Stimulated activated CD4-positive, alpha-beta T cell treated with anti-CD3 and anti-CD28 coated beads, Interleukin-2, amount 100 ng/mL, for 48 hours (primary cell): ENCODE data around the gene ELL.

Experiments used
- DNase-seq, 2 donors: peaks; one replicate each; pipeline ENCODE4 v3.0.0-alpha.2; 2020

The ELL gene

GRCh38 chr19:18431351-18432197, 90.3 kb downstream of the ELL start:
- DNase-seq, result no peak

GRCh38 chr19:18430417-18431144, 91.3 kb downstream of the ELL start:
- DNase-seq, result no peak

GRCh38 chr19:18429717-18430416, 92.0 kb downstream of the ELL start:
- no peak for DNase-seq

DNA sequence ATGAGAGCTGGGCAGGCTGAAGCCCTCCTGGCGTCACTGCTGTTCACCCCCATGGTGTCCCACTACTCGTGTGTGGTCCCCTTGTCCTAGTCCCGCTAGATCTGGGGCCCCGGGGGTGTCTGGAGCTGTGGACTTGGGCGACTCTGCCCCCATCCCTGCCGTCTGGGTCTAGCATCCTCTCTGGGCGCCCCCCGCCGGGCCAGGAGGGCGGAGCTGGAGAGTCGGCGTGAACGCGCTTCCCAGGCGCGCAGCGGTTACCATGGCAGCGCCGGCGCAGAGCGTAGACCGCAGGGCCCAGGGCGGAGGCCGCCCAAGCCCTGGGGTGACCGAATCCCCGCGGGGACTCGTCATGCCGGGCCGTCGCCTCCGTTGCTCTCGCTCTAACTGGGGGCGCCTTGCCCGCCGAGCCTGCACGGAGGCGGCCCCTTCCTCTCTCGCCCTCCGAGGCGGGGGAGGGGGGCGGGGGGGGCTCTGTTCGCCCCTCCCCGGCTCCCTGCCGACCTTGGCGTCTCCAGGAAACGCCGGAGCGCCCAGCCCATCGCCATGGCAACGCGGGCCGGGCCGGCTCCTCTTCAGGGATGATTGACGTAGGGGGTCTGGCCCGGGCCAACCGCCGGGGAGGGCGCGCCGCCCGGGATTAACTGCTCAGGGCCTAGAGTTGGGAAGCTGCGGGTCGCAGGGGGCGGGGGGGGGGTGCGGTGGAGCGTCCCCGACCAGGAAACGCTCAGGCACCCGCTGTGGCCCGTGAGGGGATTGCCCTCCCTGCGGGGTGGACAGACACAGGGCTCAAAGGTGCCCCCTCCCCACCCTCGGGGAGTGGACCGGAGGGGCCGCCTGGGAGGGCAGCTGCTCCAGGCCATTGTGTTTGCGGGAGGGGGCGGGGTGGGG, 92.8 kb downstream of the ELL start:
- DNase-seq, result peak; percentile 62 to 63

DNA sequence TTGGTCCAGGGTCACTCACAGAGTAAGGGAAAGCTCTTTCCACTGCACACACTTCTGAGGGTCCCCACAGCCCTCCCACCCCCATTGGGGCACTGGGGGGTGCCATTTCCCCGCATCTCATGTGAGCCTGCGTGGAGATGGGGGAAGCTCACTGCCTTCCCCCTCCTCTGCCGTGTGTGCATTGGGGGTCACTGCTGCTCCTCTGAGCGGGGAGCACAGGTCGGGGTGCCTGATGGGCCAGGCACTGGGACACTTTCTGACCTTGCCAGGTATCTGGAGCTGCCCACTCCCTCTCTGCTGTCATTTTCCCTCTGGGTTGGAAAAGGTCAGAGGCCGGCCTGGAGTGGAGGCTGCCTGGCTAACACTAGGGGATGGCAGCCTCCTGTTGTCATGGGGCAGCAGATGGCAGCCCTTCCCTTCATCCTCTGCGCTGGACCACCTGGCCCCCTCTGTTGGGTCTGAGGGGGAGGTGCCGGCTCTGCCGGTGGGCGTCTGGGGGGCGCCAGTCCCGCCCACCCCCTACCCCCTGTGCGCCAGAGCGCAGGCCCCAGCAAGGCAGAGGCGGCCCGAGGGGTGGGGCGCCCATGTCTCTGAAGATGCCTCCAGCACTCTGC, 93.6 kb downstream of the ELL start:
- no peak for DNase-seq

DNA sequence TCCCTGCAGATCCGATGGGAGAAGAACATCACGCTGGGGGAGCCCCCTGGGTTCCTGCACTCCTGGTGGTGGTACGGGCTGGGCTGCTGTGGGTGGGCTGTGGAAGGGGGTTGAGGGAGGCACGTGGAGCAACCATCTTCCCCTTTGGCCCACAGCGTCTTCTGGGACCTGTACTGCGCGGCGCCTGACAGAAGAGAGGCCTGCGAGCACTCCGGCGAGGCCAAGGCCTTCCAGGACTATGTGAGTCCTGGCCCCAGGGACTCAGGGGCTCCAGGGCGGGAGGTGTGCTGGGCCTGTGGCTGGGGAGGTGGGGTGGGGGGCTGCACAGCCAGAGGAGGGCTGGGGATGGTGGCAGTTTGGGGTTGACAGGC, 94.1 kb downstream of the ELL start:
- no peak for DNase-seq

- DNase-seq, result no peak
These were observed 94.7 kb downstream of the ELL start for GRCh38 chr19:18427080-18427742.

GRCh38 chr19:18426416-18426767, 95.5 kb downstream of the ELL start:
- no peak for DNase-seq

DNA sequence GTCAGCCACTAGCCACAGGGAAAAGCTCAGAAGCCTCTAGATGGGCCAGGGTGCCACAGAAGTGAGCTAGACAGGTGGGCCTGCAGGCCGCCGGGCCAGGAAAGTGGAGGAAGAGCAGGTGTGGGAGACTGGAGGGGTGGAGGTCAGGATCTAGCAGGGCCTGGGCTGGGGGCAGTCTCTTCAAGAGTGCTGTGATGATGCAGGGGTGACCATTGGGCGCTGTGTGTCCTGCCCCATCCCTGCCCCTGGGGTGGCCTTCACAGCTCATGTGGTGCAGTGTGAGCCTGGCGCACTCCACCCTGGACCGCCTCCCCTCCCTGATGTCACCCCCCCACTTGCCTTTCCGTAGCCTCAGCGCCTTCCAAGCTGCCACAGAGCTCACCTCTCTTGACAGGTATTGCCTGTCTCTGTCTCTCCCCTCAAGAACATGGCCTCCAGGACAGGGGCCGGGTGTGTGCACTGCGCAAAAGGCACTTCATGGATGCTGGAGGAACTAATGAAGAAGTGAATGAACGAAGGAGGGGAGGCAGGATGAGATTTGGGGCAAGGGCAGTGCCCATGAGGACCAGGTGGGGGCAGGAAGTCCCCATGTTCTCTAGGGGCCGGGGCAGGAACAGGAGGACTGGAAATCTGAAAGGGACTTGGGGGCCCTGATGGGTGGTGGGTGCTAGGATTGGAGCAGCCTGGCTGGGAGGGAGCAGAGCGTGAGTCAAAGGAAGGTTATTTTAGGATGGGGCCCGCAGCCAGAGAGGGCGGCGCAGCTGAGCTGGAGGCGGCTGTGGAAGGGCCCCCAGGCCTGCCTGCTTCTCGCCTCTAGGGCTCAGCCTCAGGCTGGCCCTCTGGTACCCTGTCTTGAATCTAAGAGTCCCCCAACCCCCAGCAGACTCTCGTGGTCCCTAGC, 96.1 kb downstream of the ELL start:
- no peak for DNase-seq

- DNase-seq, result no peak
These were observed 96.9 kb downstream of the ELL start for GRCh38 chr19:18424890-18425514.

- no peak for DNase-seq
These were observed 97.6 kb downstream of the ELL start for GRCh38 chr19:18424122-18424889.

DNA sequence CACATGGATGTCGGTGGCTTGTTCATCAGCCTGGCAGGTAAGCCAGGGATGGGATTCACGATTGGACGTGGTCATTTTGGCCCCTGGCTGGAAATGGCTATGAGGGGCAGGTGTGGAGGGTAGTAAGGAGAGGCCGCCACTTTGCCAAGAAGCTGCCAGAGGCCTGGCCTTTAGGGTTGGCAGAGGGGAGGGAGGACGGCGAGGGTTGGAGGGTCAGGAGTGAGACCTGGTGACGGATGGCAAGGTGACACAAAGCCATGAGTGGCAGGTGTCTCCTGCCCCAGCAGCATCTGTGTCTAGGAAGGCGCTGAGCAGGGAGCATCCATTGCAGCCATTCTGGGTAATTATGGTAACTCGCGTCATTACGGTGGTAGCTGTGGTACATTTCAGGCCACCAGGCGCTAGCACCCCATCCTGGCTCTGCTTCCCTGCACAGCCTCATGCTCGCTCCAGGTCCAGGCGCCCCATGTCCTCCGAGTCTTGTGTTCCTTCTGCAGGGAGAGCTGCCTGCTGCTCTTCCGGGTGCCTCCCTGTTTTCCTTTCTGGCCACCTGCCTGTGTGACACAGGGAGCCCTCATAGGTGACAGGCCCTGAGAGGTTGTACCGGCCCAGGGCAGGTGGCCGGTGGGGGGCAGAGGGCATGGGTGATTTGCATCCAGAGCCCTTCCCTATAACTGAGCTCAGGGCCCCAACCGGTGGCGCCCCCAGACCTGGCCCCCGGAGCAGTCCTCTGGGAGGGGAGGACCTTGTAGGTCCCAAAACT, 98.4 kb downstream of the ELL start:
- no peak for DNase-seq

DNA sequence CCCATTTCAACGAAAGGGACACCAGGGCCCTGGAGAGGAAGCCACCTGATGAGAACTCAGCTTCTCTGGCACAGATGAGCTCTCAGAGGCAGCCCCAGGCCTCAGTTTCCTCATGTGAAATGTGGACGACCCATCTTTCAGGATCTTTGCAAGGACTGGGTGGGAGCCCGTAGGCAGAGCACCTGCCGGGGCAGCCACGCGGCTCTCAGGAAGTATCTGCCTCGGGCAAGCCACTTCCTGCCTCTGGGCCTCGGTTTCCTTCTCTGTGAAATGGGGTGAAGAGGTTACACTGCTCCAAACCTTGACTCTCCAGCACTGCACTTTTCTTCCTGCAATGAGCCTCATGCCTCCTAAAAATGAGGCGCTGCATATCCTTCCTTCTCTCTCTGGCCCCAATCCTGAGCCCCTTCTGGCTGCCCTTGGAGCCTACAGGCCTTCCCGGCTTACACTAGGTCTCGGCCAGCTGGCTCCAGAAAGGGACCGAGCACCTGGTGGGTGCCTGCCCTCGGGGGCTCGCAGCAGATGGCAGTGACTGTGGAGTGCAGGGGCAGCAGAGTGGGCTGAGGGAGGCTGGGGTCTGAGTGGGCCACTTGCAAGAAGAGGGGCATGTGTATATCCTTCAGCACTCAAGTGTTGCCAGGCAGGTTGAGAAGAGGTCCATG, 99.2 kb downstream of the ELL start:
- DNase-seq, result no peak

GRCh38 chr19:18421371-18421959, 100.4 kb downstream of the ELL start:
- DNase-seq, result no peak

GRCh38 chr19:18420930-18421329, 100.9 kb downstream of the ELL start:
- no peak for DNase-seq

DNA sequence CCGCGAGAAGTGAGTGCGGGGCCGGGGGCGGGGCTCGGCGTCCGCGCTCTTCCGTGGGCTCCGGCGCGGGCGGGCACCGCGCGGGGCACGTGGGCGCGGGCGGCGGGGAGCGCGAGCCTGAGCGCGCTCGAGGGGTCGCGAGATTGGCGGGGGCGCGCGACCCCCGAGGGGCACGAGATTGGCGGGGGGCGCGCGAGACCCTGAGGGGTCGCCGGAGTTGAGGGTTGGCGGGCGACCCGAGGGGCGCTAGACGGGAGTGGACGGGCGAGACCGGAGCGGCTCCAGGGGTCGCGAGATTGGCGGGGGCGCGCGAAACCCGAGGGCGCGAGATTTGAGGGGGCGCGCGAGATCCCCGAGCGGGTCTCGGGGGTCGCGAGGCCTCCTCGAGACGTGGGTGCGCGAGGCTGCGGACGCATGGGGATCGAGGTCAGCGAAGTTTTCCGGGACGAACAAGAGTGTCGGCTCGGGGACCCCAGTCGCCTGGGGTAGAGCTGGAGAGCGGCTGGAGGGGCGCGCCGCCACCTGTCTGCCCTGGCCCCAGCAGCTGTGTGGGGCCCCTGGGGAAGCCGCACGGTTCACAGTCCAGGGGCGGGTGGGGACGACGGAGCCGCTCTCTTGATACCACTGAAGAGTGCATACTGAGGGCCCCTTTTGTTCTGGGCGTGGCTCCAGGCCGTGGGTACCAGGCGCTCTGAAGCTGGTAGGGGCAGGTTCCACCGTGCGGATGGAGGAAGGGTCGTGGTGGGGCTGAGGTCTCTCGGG, 102.0 kb downstream of the ELL start:
- DNase-seq, result no peak

DNA sequence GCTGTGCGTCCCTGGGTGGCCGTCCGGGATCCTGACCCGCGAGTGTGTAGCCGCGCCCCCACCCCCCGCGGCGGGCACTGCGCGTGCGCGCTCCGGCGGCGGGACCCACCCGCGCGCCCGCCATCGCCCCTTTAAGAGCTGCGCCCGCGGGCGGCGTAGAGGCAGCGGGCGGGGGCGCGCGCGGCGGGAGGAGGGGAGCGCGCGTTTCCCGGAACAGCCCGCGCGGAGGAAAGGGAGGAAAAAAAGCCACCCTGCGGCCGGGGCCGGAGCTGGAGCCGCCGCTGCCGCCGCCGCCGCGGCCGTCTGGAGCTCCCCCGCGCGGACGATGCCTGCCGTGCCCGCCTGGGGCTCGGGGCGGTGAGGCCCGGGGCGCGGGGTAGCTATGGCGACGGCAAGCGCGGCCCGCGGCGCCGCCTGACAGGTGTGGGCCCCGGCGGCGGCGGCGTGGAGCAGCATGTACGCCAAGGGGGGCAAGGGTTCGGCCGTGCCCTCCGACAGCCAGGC, 102.6 kb downstream of the ELL start, which contains the start of gene SSBP4:
Gene SSBP4, plus strand, starts transcription at position 204 of the 504 bp plus-strand sequence. Its CDS starts 251 bp downstream, at position 455.
- DNase-seq, result peak; percentile 59 to 70
